Neural progenitor cell (in vitro differentiated cells): Measurements from ENCODE around the gene NRF1. TPM values are rescaled to one million over a fixed set of nuclear protein-coding genes. Genes with fewer than 3 reads are reported as not detected.

Experiments used
- DNase-seq: peaks from one replicate; pipeline ENCODE4 v3.0.0-alpha.2; 2016; ENCODE audit warnings: low spot score
- H2AFZ ChIP-seq: fragments of 200-600 bp; sonication (generic); replicated peaks from 2 replicates; pipeline ENCODE4 v1.6.1; 2016; ENCODE audit warnings: antibody characterized with exemption
- H3F3A ChIP-seq: fragments of 200-600 bp; sonication (generic); 2 replicates; pipeline ENCODE4 v1.6.1; 2016; ENCODE audit warnings: antibody characterized with exemption, low read depth
- H3K27ac ChIP-seq: fragments of 200-600 bp; sonication (generic); 2 replicates; pipeline ENCODE4 v1.5.1; 2016; ENCODE audit warnings: mild to moderate bottlenecking
- H3K27me3 ChIP-seq: fragments of 200-600 bp; sonication (generic); 2 replicates; pipeline ENCODE4 v1.6.1; 2016; ENCODE audit warnings: mild to moderate bottlenecking, moderate library complexity
- H3K36me3 ChIP-seq: fragments of 200-600 bp; sonication (generic); 2 replicates; pipeline ENCODE4 v1.5.1; 2016
- H3K4me1 ChIP-seq: fragments of 200-600 bp; sonication (generic); 2 replicates; pipeline ENCODE4 v1.6.1; 2016; ENCODE audit warnings: mixed run types
- H3K4me2 ChIP-seq: fragments of 200-600 bp; sonication (generic); 2 replicates; pipeline ENCODE4 v1.6.1; 2016
- H3K4me3 ChIP-seq: fragments of 200-600 bp; sonication (generic); 2 replicates; pipeline ENCODE4 v1.5.1; 2016
- H3K79me2 ChIP-seq: fragments of 200-600 bp; sonication (generic); 2 replicates; pipeline ENCODE4 v1.6.1; 2016; ENCODE audit warnings: low read depth
- H3K9ac ChIP-seq: fragments of 200-600 bp; sonication (generic); 2 replicates; pipeline ENCODE4 v1.6.1; 2016
- H3K9me3 ChIP-seq: fragments of 200-600 bp; sonication (generic); 2 replicates; pipeline ENCODE4 v1.5.1; 2016; ENCODE audit warnings: low read depth
- H4K20me1 ChIP-seq: fragments of 200-600 bp; sonication (generic); 2 replicates; pipeline ENCODE4 v1.6.1; 2016; ENCODE audit warnings: low read depth
- H3K27ac Mint-ChIP-seq: 3 replicates; pipeline ENCODE4 v1.8.0; 2021; ENCODE audit warnings: mixed read lengths
- H3K27me3 Mint-ChIP-seq: 2 replicates; pipeline ENCODE4 v1.8.0; 2022; ENCODE audit warnings: low read depth, mild to moderate bottlenecking, inconsistent platforms, moderate library complexity, mixed read lengths; ENCODE audit not compliant: insufficient read depth
- H3K36me3 Mint-ChIP-seq: 3 replicates; pipeline ENCODE4 v1.8.0; 2021; ENCODE audit warnings: mixed read lengths
- H3K4me1 Mint-ChIP-seq: 3 replicates; pipeline ENCODE4 v1.8.0; 2021; ENCODE audit warnings: mixed read lengths
- H3K4me3 Mint-ChIP-seq: 3 replicates; pipeline ENCODE4 v1.8.0; 2021; ENCODE audit warnings: mild to moderate bottlenecking, moderate library complexity, mixed read lengths
- H3K9me3 Mint-ChIP-seq: 3 replicates; pipeline ENCODE4 v1.8.0; 2020; ENCODE audit warnings: mixed read lengths
- EZH2 ChIP-seq: fragments of 200-600 bp; sonication (generic); IDR thresholded peaks from 2 replicates; pipeline ENCODE4 v1.6.1; 2017; ENCODE audit warnings: antibody characterized with exemption, mild to moderate bottlenecking, moderate library complexity
- EZH2phosphoT487 ChIP-seq: fragments of 200-600 bp; sonication (generic); IDR thresholded peaks from 2 replicates; pipeline ENCODE4 v1.6.1; 2017; ENCODE audit warnings: antibody characterized with exemption
- total RNA-seq: library from RNA; depleted of rRNA; stranded (reverse); fragments of >200 nt; gene quantifications from 2 replicates; pipeline ENCODE4 v1.2.3, GENCODE V29; 2015; ENCODE audit warnings: low replicate concordance
- TF ChIP-seq, protein P1 (sequence below): fragments of 200-600 bp; sonication (generic); IDR thresholded peaks from 2 replicates; pipeline ENCODE4 v1.5.1; 2017; ENCODE audit warnings: antibody characterized with exemption, mild to moderate bottlenecking

Gene NRF1
- total RNA-seq, 1 donor from 2014 or later, result 22.9 TPM

DNA sequence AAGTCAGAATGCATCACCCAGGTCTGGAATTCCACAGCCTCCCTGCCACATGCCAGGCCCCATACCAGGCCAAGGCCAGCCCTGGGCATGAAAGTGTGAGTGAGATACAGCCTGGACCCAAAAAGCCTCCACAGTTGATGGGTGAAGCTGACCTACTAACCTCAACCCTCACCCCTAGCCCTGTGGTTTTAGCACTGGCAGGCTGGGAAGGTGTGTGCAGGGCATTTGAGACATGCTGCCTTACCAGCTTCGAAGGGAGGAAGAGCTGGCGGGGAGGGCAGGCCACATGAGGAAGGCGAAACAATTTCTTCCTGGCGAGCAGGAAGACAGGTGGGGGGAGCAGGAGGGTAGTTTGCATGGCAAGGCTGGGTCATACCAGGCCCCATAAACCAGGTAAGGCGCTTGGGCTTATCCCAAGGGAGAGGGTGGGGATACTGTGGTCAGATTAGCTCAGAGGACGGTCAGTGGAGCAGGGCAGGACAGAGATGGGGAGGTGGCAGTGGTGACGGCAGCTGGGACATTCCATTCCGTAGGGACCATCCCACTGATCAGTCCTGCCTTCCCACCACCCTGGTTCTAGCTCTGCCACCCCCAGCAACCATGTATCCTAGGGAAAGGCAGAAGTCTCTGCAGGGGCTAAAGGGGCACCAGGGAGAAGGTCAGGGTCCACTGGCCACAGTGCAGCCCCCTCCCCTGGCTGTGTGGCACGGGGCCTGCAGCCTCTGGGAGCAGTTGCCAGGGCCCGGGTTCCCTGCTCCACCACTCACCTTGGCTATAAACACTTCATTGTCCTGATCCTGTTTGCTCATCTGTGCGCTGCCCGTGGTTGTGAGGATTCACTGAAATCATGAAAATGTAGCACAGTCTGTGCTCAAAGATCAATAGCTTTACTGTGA is 155.8 kb downstream of the NRF1 start:
- Mint-ChIP-seq H3K27me3 (peaks cover 3% of the 10 kb centered on the region), H3K9me3 (no peaks in the 10 kb centered on the region), H3K4me3 (no peak overlapping the region), H3K36me3 (no peaks in the 10 kb centered on the region), H3K4me1 (no peaks in the 10 kb centered on the region), H3K27ac (no peak overlapping the region)
- Histone ChIP-seq H3K79me2 (no peaks in the 10 kb centered on the region), H3K27me3 (peaks cover 4% of the 10 kb centered on the region), H3K27ac (no peak overlapping the region), H3K36me3 (no peaks in the 10 kb centered on the region), H3F3A (no peaks in the 10 kb centered on the region), H3K9me3 (no peaks in the 10 kb centered on the region), H3K4me1 (peaks cover 10% of the 10 kb centered on the region), H3K4me2 (no peak overlapping the region), H3K9ac (no peak overlapping the region), H2AFZ (no peak overlapping the region), H4K20me1 (no peaks in the 10 kb centered on the region), H3K4me3 (no peak overlapping the region)
- TF ChIP-seq, protein P1, sequence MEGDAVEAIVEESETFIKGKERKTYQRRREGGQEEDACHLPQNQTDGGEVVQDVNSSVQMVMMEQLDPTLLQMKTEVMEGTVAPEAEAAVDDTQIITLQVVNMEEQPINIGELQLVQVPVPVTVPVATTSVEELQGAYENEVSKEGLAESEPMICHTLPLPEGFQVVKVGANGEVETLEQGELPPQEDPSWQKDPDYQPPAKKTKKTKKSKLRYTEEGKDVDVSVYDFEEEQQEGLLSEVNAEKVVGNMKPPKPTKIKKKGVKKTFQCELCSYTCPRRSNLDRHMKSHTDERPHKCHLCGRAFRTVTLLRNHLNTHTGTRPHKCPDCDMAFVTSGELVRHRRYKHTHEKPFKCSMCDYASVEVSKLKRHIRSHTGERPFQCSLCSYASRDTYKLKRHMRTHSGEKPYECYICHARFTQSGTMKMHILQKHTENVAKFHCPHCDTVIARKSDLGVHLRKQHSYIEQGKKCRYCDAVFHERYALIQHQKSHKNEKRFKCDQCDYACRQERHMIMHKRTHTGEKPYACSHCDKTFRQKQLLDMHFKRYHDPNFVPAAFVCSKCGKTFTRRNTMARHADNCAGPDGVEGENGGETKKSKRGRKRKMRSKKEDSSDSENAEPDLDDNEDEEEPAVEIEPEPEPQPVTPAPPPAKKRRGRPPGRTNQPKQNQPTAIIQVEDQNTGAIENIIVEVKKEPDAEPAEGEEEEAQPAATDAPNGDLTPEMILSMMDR, result no peak
- TF ChIP-seq EZH2 (no peak), EZH2phosphoT487 (no peak)
- DNase-seq, result no peak

DNA sequence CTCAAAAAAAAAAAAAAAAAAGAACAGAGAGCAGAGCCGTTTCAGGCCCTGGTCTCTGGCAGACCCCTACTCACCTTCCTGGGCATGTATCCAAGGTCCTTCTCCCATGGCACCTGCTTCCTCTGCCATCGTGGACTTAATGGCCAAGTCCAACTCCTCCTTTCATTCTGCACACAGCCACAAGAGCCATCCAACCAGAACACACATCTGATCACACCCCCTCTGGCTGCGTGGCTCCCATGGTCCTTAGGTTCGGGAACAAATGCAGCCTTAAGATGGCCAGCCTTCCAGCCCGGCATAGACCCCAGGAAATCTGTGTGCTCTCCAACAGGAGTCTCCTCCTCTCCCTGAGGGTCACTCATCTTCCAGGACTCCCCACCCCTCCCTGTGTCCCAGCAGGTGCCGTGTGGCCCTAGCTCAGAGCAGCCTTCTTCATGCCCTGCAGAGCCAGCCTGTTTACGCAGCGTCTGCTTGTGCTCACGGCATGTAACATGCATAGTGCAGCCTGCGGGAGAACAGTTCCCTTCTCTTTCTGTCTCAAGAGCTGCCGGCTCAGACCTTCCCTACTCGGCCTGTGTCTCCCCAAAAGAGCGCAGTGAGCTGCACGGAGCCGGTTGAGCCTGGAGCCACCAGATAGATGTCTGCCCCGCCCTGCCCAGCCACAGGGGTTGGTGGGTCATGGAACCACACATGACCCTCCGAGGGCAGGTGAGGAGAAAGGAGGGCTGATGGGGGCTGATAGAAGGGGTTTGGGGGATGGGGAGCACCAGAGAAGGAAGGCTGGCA is 157.3 kb downstream of the NRF1 start:
- H3K27ac Mint-ChIP-seq, result peak overlapping the region; percentile 75
- H3F3A ChIP-seq, result no peaks in the 10 kb centered on the region
- TF ChIP-seq EZH2 (no peak), EZH2phosphoT487 (no peak)
- TF ChIP-seq, protein P1, result no peak
- no peak overlapping the region for H3K9ac ChIP-seq
- no peaks in the 10 kb centered on the region for H3K79me2 ChIP-seq
- H3K4me2 ChIP-seq, result no peak overlapping the region
- H3K4me3 ChIP-seq, result no peak overlapping the region
- no peak overlapping the region for H3K4me3 Mint-ChIP-seq
- H3K27me3 Mint-ChIP-seq, result peaks cover 3% of the 10 kb centered on the region
- no peaks in the 10 kb centered on the region for H3K9me3 Mint-ChIP-seq
- H3K36me3 ChIP-seq, result no peaks in the 10 kb centered on the region
- H3K9me3 ChIP-seq, result no peaks in the 10 kb centered on the region
- no peaks in the 10 kb centered on the region for H4K20me1 ChIP-seq
- no peaks in the 10 kb centered on the region for H3K4me1 Mint-ChIP-seq
- H3K36me3 Mint-ChIP-seq, result no peaks in the 10 kb centered on the region
- H3K4me1 ChIP-seq, result peaks cover 13% of the 10 kb centered on the region
- DNase-seq, result no peak
- no peak overlapping the region for H2AFZ ChIP-seq
- peaks cover 17% of the 10 kb centered on the region for H3K27me3 ChIP-seq
- H3K27ac ChIP-seq, result no peak overlapping the region

DNA sequence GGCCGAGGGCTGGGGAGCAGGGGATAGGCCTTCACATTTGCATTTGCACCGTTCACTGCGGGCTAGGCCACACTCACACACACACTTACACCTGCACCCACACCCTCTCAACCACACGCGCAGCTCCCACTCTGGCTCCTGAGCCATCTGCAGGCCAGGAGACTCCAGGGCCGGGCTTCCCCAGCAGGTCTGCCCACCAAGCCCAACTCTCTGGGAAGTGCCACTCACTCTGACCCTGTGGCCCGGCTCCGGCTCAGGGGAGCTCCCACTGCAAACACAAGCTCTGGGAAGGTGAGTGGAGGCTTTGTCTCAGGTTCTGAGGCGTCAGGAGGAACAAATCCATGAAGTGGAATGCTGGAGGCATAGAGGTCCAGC is 157.9 kb downstream of the NRF1 start:
- Histone ChIP-seq H3K4me1 (peaks cover 13% of the 10 kb centered on the region), H3K36me3 (no peaks in the 10 kb centered on the region), H4K20me1 (no peaks in the 10 kb centered on the region), H3K4me3 (no peak overlapping the region), H3K9me3 (no peaks in the 10 kb centered on the region), H3F3A (no peaks in the 10 kb centered on the region), H3K9ac (no peak overlapping the region), H3K4me2 (no peak overlapping the region), H2AFZ (no peak overlapping the region), H3K79me2 (no peaks in the 10 kb centered on the region), H3K27ac (no peak overlapping the region), H3K27me3 (peaks cover 23% of the 10 kb centered on the region)
- no peaks in the 10 kb centered on the region for H3K9me3 Mint-ChIP-seq
- no peak for TF ChIP-seq EZH2phosphoT487
- no peak for TF ChIP-seq EZH2
- TF ChIP-seq, protein P1, result no peak
- no peak overlapping the region for H3K27ac Mint-ChIP-seq
- no peaks in the 10 kb centered on the region for H3K36me3 Mint-ChIP-seq
- H3K4me1 Mint-ChIP-seq, result no peaks in the 10 kb centered on the region
- no peak for DNase-seq
- peaks cover 4% of the 10 kb centered on the region for H3K27me3 Mint-ChIP-seq
- no peak overlapping the region for H3K4me3 Mint-ChIP-seq
